Measurements from ENCODE around the gene CUL7.
"Not testable (repeated sequence)": the region's sequence is repeated elsewhere in the genome, so short reads cannot be mapped to it uniquely, and the experiment has no call there.

Gene CUL7

GRCh38 chr6:43014434-43014909 is 39.2 kb downstream of the CUL7 start:
- DNase-seq (ENCODE audit: low read depth), result no peak

- peak; percentile 96 for DNase-seq (ENCODE audit: low read depth)
These were observed 39.7 kb downstream of the CUL7 start, which contains the start of the genes KLHDC3 and MEA1 for GRCh38 chr6:43013843-43014433. Gene KLHDC3, plus strand, starts transcription at chr6:43014249. Its CDS starts 2,944 bp downstream, at chr6:43017193. Gene MEA1, minus strand, starts transcription at chr6:43013946. Its CDS starts 133 bp downstream, at chr6:43013813.

GRCh38 chr6:43013097-43013842 is 40.4 kb downstream of the CUL7 start:
- DNase-seq (ENCODE audit: low read depth), result no peak

- no peak for DNase-seq (ENCODE audit: low read depth)
These were observed 41.3 kb downstream of the CUL7 start for GRCh38 chr6:43012364-43012763.

DNA sequence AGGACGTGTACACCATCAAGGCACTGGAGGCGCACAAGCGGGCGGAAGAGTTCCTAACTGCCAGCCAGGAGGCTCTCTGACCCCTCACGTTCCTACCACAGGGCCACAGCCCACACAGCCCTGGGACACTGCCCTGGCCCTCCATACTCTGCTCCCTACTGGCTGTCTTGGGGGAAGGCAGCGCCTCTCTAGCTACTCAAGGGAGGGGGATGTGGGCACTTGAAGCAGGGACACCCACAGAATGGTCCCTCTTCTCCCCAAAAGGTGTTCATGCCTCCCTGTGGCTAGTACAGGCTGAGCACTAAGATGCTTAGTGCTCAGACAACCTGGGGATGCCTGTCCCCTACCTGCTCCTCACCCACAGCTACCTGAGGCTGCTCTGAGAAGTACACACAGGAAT is 42.4 kb downstream of the CUL7 start:
- DNase-seq (ENCODE audit: low read depth), result no peak

GRCh38 chr6:43009124-43009523 is 44.5 kb downstream of the CUL7 start:
- DNase-seq (ENCODE audit: low read depth), result peak; percentile 22

DNA sequence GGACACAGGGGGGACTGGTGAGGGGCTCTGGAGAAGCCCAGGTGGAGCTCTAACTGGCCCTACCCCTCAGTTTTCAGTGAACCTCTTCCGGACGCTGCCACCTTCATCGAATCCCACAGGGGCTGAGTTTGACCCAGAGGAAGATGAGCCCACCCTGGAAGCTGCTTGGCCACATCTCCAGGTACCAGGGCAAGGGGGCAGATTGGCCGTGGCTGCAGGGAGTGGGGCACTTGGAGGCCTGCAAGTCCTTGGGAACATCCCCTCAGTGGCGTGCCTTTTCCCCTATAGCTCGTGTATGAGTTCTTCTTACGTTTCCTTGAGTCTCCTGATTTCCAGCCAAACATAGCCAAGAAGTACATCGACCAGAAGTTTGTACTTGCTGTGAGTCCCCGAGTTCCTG is 46.5 kb downstream of the CUL7 start:
- no peak for DNase-seq (ENCODE audit: low read depth)

GRCh38 chr6:43006251-43006650 is 47.4 kb downstream of the CUL7 start:
- no peak for DNase-seq (ENCODE audit: low read depth)

GRCh38 chr6:43005844-43006243 is 47.8 kb downstream of the CUL7 start:
- DNase-seq (ENCODE audit: low read depth), result no peak

DNA sequence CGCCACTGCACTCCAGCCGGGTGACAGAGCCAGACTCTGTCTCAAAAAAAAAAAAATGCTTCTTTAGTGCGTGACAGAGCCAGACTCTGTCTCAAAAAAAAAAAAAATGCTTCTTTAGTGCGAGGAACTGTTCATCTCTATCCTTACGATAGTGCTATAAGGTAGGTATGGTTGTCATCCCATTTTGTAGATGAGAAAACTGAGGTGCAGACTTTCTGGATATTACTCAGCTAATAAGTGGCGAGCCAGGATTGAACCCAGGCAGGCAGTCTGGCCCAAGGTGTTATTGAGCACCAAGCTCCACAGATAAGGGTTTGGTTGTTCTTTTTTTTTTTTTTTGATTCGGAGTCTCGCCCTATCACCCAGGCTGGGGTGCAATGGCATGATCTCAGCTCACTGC is 51.8 kb downstream of the CUL7 start:
- DNase-seq (ENCODE audit: low read depth), result no peak

GRCh38 chr6:42998205-42998604 is 55.4 kb downstream of the CUL7 start:
- DNase-seq (ENCODE audit: low read depth), result not testable (repeated sequence)

GRCh38 chr6:42996513-42996912 is 57.1 kb downstream of the CUL7 start:
- DNase-seq (ENCODE audit: low read depth), result no peak

DNA sequence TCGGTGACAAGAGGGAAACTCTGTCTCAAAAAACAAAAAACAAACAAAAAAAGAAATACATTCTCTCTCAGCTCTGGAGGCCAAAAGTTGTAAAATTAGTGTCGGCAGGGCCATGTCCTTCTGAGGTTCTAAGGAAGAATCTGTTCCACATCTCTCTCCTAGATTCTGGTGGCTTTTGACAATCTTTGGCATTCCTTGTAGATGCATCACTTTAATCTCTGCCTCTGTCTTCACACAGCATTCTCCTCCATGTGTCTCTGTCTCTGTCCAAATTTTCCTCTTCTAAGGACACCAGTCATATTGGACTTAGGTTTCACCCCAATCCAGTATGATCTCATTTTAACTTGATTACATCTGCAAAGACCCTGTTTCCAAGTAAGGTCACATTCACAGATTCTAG is 60.2 kb downstream of the CUL7 start:
- DNase-seq (ENCODE audit: low read depth), result no peak

GRCh38 chr6:42989923-42990322 is 63.7 kb downstream of the CUL7 start:
- DNase-seq (ENCODE audit: low read depth), result no peak

GRCh38 chr6:42988486-42989020 is 65.1 kb downstream of the CUL7 start:
- no peak for DNase-seq (ENCODE audit: low read depth)

All from activated T-cell treated with anti-CD3 and anti-CD28 coated beads for 1 hour (primary cell).